ENCODE measurements around the gene TLR2. TPM values are rescaled to one million over a fixed set of nuclear protein-coding genes. Genes with fewer than 3 reads are reported as not detected.

Gene TLR2
- total RNA-seq, 1 experiment from 2014 or later: 0.28 TPM

DNA sequence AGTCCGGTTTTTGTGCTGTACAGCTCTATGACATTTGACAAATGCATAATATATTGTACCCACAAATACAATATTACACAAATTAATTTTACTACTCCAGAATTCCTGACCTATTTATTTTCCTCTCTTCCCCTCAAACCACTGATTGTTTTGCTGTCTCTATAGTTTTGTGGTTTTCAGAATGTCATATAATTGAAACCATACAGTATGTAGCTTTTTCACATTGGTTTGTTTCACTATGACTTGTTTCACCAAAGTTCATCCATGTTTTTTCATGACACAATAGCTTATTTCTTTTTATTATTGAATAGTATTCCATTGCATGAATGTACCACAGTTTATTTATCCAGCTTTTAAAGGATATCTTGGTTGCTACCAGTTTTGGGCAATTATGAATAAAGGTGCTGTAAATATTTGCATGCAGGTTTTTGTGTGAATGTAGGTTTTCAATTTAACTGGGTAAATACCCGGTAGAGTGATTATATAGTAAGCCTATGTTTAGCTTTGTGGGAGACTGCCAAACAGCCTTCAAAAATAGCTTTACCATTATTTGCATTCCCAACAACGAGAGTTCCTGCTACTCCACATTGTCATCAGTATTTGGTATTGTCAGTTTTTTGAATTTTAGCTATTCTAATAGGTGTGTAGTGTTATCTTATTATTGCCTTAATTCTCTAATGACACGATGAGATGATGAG, 49.8 kb downstream of the TLR2 start:
- no peak for DNase-seq (ENCODE audit: low read depth, low spot score)
- no peaks in the 10 kb centered on the region; the same call in 1 of the 2 replicates for H3K27me3 ChIP-seq (ENCODE audit: control insufficient read depth, insufficient read depth, low read length)
- in situ Hi-C loops (cut with HindIII; ENCODE audit: low pct_unique_long_range_greater_than_20kb, low sequenced_read_pairs): no loop called here
- CTCF ChIA-PET: no interaction called here
- BruUV-seq (replicated peaks): no TSS peak
- intact Hi-C loops (cut with micrococcal nuclease; ENCODE audit: unreplicated experiment): no loop called here
- POLR2A ChIA-PET: no interaction called here
- ATAC-seq: no peak
- TF ChIP-seq, protein P1, sequence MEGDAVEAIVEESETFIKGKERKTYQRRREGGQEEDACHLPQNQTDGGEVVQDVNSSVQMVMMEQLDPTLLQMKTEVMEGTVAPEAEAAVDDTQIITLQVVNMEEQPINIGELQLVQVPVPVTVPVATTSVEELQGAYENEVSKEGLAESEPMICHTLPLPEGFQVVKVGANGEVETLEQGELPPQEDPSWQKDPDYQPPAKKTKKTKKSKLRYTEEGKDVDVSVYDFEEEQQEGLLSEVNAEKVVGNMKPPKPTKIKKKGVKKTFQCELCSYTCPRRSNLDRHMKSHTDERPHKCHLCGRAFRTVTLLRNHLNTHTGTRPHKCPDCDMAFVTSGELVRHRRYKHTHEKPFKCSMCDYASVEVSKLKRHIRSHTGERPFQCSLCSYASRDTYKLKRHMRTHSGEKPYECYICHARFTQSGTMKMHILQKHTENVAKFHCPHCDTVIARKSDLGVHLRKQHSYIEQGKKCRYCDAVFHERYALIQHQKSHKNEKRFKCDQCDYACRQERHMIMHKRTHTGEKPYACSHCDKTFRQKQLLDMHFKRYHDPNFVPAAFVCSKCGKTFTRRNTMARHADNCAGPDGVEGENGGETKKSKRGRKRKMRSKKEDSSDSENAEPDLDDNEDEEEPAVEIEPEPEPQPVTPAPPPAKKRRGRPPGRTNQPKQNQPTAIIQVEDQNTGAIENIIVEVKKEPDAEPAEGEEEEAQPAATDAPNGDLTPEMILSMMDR (IDR thresholded peaks at IDR 0.05): no peak
- TF ChIP-seq SIN3A (IDR thresholded peaks at IDR 0.05; ENCODE audit: borderline replicate concordance, insufficient read depth, low read depth, low read length) (no peak), POLR2AphosphoS5 (IDR thresholded peaks at IDR 0.05; ENCODE audit: low read depth, low read length) (no peak), TCF7L2 (IDR thresholded peaks at IDR 0.05; ENCODE audit: low read depth, low read length) (no peak)
- TF ChIP-seq, protein P2, sequence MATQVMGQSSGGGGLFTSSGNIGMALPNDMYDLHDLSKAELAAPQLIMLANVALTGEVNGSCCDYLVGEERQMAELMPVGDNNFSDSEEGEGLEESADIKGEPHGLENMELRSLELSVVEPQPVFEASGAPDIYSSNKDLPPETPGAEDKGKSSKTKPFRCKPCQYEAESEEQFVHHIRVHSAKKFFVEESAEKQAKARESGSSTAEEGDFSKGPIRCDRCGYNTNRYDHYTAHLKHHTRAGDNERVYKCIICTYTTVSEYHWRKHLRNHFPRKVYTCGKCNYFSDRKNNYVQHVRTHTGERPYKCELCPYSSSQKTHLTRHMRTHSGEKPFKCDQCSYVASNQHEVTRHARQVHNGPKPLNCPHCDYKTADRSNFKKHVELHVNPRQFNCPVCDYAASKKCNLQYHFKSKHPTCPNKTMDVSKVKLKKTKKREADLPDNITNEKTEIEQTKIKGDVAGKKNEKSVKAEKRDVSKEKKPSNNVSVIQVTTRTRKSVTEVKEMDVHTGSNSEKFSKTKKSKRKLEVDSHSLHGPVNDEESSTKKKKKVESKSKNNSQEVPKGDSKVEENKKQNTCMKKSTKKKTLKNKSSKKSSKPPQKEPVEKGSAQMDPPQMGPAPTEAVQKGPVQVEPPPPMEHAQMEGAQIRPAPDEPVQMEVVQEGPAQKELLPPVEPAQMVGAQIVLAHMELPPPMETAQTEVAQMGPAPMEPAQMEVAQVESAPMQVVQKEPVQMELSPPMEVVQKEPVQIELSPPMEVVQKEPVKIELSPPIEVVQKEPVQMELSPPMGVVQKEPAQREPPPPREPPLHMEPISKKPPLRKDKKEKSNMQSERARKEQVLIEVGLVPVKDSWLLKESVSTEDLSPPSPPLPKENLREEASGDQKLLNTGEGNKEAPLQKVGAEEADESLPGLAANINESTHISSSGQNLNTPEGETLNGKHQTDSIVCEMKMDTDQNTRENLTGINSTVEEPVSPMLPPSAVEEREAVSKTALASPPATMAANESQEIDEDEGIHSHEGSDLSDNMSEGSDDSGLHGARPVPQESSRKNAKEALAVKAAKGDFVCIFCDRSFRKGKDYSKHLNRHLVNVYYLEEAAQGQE (IDR thresholded peaks at IDR 0.05; ENCODE audit: insufficient read depth in 1 of 2, low read depth in 2 of 2, low read length in 1 of 2): no peak
- H3K4me1 ChIP-seq (ENCODE audit: control insufficient read depth, insufficient read depth, low read length): no peaks in the 10 kb centered on the region
- H3K4me3 ChIP-seq (ENCODE audit: low read depth in 2 of 2, low read length in 2 of 2): no peak overlapping the region
- no peaks in the 10 kb centered on the region for H3K36me3 ChIP-seq (ENCODE audit: control insufficient read depth, insufficient read depth, low read length)
- H3K9me3 ChIP-seq (ENCODE audit: control insufficient read depth, insufficient read depth, low read depth, low read length): no peaks in the 10 kb centered on the region
- H3K27ac ChIP-seq (ENCODE audit: low read length): no peak overlapping the region

DNA sequence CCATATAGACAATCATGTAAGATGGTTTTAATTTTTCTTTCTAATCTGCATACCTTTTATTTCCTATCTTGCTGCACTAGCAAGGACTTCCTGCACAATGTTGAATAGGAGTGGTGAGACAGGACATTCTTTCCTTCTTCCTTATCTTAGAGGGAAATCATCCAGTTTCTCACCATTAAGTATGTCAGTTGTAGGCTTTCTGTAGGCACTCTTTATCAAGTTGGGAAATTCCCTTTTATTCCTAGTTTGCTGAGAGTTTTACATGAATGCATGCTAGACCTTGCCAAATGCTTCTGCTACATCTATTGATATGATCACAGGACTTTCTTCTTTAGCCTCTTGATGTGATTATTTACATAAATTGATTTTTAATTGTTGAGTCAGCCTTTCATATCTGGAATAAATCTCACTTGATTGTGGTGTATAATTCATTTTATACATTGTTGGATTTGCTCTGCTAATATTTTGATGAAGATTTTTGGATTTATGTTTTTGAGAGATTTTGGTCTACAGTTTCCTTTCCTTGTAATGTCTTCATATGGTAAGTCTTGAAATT, 51.9 kb downstream of the TLR2 start:
- no peaks in the 10 kb centered on the region for H3K9me3 ChIP-seq (ENCODE audit: control insufficient read depth, insufficient read depth, low read depth, low read length)
- intact Hi-C loops (cut with micrococcal nuclease; ENCODE audit: unreplicated experiment) (no loop called here), in situ Hi-C loops (cut with HindIII; ENCODE audit: low pct_unique_long_range_greater_than_20kb, low sequenced_read_pairs) (no loop called here)
- no peak for DNase-seq (ENCODE audit: low read depth, low spot score)
- no peak overlapping the region for H3K27ac ChIP-seq (ENCODE audit: low read length)
- H3K27me3 ChIP-seq (ENCODE audit: control insufficient read depth, insufficient read depth, low read length): no peaks in the 10 kb centered on the region
- no TSS peak for BruUV-seq (replicated peaks)
- H3K36me3 ChIP-seq (ENCODE audit: control insufficient read depth, insufficient read depth, low read length): no peaks in the 10 kb centered on the region
- TF ChIP-seq POLR2AphosphoS5 (IDR thresholded peaks at IDR 0.05; ENCODE audit: low read depth, low read length): no peak
- TF ChIP-seq TCF7L2 (IDR thresholded peaks at IDR 0.05; ENCODE audit: low read depth, low read length): no peak
- TF ChIP-seq SIN3A (IDR thresholded peaks at IDR 0.05; ENCODE audit: borderline replicate concordance, insufficient read depth, low read depth, low read length): no peak
- TF ChIP-seq, protein P2 (IDR thresholded peaks at IDR 0.05; ENCODE audit: insufficient read depth in 1 of 2, low read depth in 2 of 2, low read length in 1 of 2): no peak
- TF ChIP-seq, protein P1 (IDR thresholded peaks at IDR 0.05): no peak
- H3K4me3 ChIP-seq (ENCODE audit: low read depth in 2 of 2, low read length in 2 of 2): no peak overlapping the region
- no peaks in the 10 kb centered on the region for H3K4me1 ChIP-seq (ENCODE audit: control insufficient read depth, insufficient read depth, low read length)
- ChIA-PET CTCF (no interaction called here), POLR2A (no interaction called here)
- ATAC-seq: no peak
